HL-60 (cell line): ENCODE measurements around the gene KRT38.

ENCODE experiments used
- DNase-seq, 2 experiments: peaks; one replicate each; pipeline ENCODE4 v3.0.0-alpha.2; 2010 to 2020; ENCODE audit warnings: low read depth in 1 of 2, low spot score in 1 of 2
- H3K27ac ChIP-seq: fragments of 250-450 bp; sonication (Bioruptor Pico); replicated peaks from 2 replicates; pipeline ENCODE4 v1.5.1; 2020; ENCODE audit warnings: mild to moderate bottlenecking, moderate library complexity
- H3K27me3 ChIP-seq: fragments of 250-450 bp; sonication (Bioruptor Pico); 2 replicates; pipeline ENCODE4 v1.5.1; 2021; ENCODE audit warnings: mild to moderate bottlenecking, moderate library complexity; ENCODE audit not compliant: insufficient read depth, poor library complexity, severe bottlenecking
- H3K4me3 ChIP-seq: replicated peaks from 2 replicates; pipeline ENCODE4 v1.5.1; 2011; ENCODE audit warnings: mild to moderate bottlenecking, control low read depth, low read length; ENCODE audit not compliant: insufficient read depth
- GABPA ChIP-seq: IDR thresholded peaks from 2 replicates; pipeline ENCODE4 v1.6.1; 2012; ENCODE audit warnings: low read depth
- POLR2AphosphoS5 ChIP-seq: IDR thresholded peaks from 2 replicates; pipeline ENCODE4 v1.6.1; 2012; ENCODE audit warnings: low read depth
- SPI1 ChIP-seq: IDR thresholded peaks from 2 replicates; pipeline ENCODE4 v1.6.1; 2012; ENCODE audit warnings: low read depth, mild to moderate bottlenecking, borderline replicate concordance
- TF ChIP-seq, protein P1 (sequence below): IDR thresholded peaks from one replicate; pipeline ENCODE4 v1.5.1; 2011; ENCODE audit warnings: low read length, control low read depth, inconsistent platforms; ENCODE audit not compliant: insufficient read depth
- TF ChIP-seq, protein P2 (sequence below): IDR thresholded peaks from 2 replicates; pipeline ENCODE4 v1.6.1; 2012; ENCODE audit warnings: low read depth; ENCODE audit not compliant: insufficient replicate concordance

Gene KRT38

DNA sequence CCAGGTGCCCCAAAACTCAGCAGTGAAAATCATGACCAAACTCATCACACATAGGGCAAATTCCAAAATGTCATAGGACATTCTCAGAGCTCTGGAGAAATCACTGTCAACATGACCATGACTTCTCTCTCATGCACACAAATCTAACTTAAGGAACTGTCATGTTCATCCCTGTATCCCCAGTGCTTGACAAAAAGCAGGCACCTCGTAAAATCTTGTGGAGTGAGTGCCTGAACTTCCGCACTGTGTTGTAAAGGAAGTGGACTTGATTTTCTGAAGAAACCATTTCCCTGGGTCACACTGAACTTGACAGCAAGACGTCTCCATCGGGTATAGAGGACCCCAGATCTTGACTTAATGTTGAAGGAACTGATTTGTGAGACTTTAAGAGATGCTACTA, 19.2 kb downstream of the KRT38 start:
- TF ChIP-seq GABPA (no peak), SPI1 (no peak)
- H3K27me3 ChIP-seq: no peaks in the 10 kb centered on the region
- H3K4me3 ChIP-seq: no peak overlapping the region
- DNase-seq: no peak
- no peak overlapping the region for H3K27ac ChIP-seq

GRCh38 chr17:41421116-41421515, 19.7 kb downstream of the KRT38 start:
- no peak for DNase-seq
- Histone ChIP-seq H3K27me3 (no peaks in the 10 kb centered on the region), H3K4me3 (no peak overlapping the region), H3K27ac (no peak overlapping the region)
- TF ChIP-seq, protein P1, sequence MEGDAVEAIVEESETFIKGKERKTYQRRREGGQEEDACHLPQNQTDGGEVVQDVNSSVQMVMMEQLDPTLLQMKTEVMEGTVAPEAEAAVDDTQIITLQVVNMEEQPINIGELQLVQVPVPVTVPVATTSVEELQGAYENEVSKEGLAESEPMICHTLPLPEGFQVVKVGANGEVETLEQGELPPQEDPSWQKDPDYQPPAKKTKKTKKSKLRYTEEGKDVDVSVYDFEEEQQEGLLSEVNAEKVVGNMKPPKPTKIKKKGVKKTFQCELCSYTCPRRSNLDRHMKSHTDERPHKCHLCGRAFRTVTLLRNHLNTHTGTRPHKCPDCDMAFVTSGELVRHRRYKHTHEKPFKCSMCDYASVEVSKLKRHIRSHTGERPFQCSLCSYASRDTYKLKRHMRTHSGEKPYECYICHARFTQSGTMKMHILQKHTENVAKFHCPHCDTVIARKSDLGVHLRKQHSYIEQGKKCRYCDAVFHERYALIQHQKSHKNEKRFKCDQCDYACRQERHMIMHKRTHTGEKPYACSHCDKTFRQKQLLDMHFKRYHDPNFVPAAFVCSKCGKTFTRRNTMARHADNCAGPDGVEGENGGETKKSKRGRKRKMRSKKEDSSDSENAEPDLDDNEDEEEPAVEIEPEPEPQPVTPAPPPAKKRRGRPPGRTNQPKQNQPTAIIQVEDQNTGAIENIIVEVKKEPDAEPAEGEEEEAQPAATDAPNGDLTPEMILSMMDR: no peak
- no peak for TF ChIP-seq POLR2AphosphoS5
- TF ChIP-seq, protein P2, sequence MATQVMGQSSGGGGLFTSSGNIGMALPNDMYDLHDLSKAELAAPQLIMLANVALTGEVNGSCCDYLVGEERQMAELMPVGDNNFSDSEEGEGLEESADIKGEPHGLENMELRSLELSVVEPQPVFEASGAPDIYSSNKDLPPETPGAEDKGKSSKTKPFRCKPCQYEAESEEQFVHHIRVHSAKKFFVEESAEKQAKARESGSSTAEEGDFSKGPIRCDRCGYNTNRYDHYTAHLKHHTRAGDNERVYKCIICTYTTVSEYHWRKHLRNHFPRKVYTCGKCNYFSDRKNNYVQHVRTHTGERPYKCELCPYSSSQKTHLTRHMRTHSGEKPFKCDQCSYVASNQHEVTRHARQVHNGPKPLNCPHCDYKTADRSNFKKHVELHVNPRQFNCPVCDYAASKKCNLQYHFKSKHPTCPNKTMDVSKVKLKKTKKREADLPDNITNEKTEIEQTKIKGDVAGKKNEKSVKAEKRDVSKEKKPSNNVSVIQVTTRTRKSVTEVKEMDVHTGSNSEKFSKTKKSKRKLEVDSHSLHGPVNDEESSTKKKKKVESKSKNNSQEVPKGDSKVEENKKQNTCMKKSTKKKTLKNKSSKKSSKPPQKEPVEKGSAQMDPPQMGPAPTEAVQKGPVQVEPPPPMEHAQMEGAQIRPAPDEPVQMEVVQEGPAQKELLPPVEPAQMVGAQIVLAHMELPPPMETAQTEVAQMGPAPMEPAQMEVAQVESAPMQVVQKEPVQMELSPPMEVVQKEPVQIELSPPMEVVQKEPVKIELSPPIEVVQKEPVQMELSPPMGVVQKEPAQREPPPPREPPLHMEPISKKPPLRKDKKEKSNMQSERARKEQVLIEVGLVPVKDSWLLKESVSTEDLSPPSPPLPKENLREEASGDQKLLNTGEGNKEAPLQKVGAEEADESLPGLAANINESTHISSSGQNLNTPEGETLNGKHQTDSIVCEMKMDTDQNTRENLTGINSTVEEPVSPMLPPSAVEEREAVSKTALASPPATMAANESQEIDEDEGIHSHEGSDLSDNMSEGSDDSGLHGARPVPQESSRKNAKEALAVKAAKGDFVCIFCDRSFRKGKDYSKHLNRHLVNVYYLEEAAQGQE: no peak
- TF ChIP-seq SPI1: no peak
- no peak for TF ChIP-seq GABPA

DNA sequence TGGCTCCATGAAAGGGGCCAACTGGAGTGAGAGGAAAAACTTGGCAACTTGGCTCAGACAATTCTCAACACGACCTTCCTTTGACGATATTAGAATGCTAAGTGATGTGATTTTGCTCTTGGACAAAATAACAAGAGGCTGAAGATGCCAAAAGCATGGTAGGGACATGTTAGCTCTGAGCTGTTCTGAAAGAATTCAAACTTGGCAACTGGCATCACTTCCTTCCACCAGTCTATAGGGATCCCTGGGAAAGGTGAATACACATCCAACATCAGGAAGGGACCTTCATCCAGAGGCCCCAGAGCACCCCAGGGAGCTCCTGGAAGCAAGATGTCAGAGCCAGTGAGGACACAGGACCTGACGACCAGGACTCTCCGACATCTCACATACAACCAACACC, 20.6 kb downstream of the KRT38 start:
- no peaks in the 10 kb centered on the region for H3K27me3 ChIP-seq
- no peak for TF ChIP-seq GABPA
- no peak overlapping the region for H3K4me3 ChIP-seq
- DNase-seq: no peak
- H3K27ac ChIP-seq: no peak overlapping the region

GRCh38 chr17:41419716-41420115, 21.1 kb downstream of the KRT38 start:
- no peak for DNase-seq
- no peak overlapping the region for H3K27ac ChIP-seq
- TF ChIP-seq SPI1 (no peak), POLR2AphosphoS5 (no peak), GABPA (no peak)
- TF ChIP-seq, protein P1: no peak
- TF ChIP-seq, protein P2: no peak
- no peak overlapping the region for H3K4me3 ChIP-seq
- no peaks in the 10 kb centered on the region for H3K27me3 ChIP-seq

DNA sequence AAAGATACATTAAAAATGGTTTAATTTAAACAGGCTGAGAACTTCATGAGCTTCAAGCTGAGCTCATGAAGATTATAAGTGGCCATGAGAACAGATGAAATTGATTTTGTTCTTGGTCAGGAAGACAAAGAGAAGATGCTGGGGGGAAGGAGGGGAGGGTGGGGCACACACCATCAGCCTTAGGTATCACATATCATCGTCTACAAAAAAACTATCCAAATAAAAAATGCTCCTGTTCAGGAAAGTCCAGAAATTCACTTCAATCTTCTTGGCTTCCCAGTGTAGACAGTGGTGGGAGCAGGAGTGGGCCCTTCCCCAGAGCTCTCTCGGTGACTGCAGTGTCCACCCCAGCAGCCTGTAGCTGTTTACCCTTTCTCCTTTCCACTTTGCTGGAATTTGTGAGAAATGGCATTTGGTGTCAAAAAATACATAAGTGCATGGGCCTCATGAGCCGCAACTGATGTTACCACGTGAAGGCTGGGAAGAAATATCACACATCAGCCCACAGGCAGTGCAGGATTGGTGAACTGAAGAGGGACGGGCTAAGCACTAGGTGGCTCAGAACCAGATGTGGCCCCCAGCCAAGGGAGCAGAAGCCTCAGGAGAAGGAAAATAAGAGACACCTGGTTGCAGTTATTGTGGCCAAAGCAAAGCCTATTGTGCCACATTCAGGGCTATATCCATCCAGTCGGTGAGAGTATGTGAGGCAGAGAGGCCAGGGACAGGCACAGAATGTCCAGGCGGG, 22.5 kb downstream of the KRT38 start:
- no peak for DNase-seq
- Histone ChIP-seq H3K27me3 (no peaks in the 10 kb centered on the region), H3K4me3 (no peak overlapping the region), H3K27ac (no peak overlapping the region)
- TF ChIP-seq, protein P2: no peak
- TF ChIP-seq POLR2AphosphoS5 (no peak), GABPA (no peak), SPI1 (no peak)
- TF ChIP-seq, protein P1: no peak
